Measurements from ENCODE around the gene FBXL19.

DNA sequence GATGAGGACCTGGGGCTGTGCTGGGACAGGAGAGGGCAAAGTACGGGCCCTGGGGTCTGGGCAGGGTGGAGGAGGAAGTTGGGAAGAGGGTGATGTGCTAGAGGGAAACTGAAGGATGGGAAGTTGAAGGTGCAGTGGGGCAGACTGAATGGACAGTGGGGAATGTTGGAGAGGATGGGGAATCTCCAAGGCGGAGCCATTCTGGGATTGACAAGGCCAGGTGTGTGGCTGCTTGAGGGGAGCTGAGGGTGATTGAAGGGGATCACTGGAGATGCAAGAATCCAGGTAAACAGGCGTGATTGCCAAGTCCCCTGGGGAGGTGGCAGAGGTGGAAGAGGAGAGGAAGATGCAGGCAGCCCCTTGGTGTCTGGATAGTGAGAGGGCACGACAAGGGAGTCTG, 53.1 kb downstream of the FBXL19 start:
- TF ChIP-seq, protein P1, sequence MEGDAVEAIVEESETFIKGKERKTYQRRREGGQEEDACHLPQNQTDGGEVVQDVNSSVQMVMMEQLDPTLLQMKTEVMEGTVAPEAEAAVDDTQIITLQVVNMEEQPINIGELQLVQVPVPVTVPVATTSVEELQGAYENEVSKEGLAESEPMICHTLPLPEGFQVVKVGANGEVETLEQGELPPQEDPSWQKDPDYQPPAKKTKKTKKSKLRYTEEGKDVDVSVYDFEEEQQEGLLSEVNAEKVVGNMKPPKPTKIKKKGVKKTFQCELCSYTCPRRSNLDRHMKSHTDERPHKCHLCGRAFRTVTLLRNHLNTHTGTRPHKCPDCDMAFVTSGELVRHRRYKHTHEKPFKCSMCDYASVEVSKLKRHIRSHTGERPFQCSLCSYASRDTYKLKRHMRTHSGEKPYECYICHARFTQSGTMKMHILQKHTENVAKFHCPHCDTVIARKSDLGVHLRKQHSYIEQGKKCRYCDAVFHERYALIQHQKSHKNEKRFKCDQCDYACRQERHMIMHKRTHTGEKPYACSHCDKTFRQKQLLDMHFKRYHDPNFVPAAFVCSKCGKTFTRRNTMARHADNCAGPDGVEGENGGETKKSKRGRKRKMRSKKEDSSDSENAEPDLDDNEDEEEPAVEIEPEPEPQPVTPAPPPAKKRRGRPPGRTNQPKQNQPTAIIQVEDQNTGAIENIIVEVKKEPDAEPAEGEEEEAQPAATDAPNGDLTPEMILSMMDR (IDR thresholded peaks at IDR 0.05): no peak
- TF ChIP-seq RAD21 (IDR thresholded peaks at IDR 0.05; ENCODE audit: low read length): no peak
- TF ChIP-seq, protein P2, sequence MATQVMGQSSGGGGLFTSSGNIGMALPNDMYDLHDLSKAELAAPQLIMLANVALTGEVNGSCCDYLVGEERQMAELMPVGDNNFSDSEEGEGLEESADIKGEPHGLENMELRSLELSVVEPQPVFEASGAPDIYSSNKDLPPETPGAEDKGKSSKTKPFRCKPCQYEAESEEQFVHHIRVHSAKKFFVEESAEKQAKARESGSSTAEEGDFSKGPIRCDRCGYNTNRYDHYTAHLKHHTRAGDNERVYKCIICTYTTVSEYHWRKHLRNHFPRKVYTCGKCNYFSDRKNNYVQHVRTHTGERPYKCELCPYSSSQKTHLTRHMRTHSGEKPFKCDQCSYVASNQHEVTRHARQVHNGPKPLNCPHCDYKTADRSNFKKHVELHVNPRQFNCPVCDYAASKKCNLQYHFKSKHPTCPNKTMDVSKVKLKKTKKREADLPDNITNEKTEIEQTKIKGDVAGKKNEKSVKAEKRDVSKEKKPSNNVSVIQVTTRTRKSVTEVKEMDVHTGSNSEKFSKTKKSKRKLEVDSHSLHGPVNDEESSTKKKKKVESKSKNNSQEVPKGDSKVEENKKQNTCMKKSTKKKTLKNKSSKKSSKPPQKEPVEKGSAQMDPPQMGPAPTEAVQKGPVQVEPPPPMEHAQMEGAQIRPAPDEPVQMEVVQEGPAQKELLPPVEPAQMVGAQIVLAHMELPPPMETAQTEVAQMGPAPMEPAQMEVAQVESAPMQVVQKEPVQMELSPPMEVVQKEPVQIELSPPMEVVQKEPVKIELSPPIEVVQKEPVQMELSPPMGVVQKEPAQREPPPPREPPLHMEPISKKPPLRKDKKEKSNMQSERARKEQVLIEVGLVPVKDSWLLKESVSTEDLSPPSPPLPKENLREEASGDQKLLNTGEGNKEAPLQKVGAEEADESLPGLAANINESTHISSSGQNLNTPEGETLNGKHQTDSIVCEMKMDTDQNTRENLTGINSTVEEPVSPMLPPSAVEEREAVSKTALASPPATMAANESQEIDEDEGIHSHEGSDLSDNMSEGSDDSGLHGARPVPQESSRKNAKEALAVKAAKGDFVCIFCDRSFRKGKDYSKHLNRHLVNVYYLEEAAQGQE (IDR thresholded peaks at IDR 0.05; ENCODE audit: low read depth, low read length): no peak
- TF ChIP-seq, protein P3, sequence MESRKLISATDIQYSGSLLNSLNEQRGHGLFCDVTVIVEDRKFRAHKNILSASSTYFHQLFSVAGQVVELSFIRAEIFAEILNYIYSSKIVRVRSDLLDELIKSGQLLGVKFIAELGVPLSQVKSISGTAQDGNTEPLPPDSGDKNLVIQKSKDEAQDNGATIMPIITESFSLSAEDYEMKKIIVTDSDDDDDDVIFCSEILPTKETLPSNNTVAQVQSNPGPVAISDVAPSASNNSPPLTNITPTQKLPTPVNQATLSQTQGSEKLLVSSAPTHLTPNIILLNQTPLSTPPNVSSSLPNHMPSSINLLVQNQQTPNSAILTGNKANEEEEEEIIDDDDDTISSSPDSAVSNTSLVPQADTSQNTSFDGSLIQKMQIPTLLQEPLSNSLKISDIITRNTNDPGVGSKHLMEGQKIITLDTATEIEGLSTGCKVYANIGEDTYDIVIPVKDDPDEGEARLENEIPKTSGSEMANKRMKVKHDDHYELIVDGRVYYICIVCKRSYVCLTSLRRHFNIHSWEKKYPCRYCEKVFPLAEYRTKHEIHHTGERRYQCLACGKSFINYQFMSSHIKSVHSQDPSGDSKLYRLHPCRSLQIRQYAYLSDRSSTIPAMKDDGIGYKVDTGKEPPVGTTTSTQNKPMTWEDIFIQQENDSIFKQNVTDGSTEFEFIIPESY (IDR thresholded peaks at IDR 0.05; ENCODE audit: borderline replicate concordance, low read depth): no peak
